ENCODE data around the gene ROPN1L. TPM values are rescaled to one million over a fixed set of nuclear protein-coding genes. Genes with fewer than 3 reads are reported as not detected.

Gene ROPN1L
- total RNA-seq, 1 donor from 2014 or later, result not detected

DNA sequence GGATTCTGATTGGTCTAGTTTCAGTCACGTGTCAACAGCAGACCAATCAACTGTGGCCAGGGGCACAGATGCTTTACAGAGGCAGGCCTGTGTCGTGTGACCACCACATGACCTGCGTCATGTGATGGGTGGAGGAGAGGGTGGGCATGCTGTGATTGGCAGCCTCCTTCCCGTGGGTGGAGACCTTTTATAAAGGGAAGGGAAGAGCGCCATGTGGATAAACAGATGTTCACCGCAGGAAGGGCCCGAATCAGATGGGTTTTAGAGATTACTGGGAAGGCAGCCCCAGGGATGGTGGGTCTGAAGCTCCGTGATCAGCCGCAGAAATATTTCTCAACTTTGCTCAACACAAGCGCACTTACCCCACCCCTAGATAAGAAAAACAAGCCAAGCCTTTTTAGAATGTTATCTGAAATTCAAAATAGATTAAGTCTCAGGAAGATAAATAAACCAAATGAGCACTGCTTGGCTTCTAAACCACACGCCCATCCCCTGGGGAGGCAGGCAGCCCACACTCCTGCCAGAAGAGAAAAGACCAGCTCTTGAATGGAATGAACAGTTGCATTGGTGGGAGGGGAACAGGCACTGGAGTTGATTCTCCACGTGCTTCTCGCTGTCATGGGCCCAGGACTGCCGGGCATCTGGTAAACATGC is 43.6 kb downstream of the ROPN1L start:
- no peak for DNase-seq (ENCODE audit: low spot score)
- no peaks in the 10 kb centered on the region for H3K9me3 Mint-ChIP-seq
- Histone ChIP-seq H3F3A (ENCODE audit: low read depth) (peaks cover 11% of the 10 kb centered on the region), H3K4me3 (no peak overlapping the region), H3K4me2 (no peak overlapping the region), H3K9ac (no peak overlapping the region), H3K27me3 (no peaks in the 10 kb centered on the region), H3K79me2 (ENCODE audit: low read depth) (no peaks in the 10 kb centered on the region), H3K4me1 (no peaks in the 10 kb centered on the region), H3K36me3 (no peaks in the 10 kb centered on the region), H4K20me1 (ENCODE audit: low read depth) (no peaks in the 10 kb centered on the region), H2AFZ (replicated peaks) (peak overlapping the region; percentile 24), H3K27ac (no peak overlapping the region), H3K9me3 (ENCODE audit: low read depth) (no peaks in the 10 kb centered on the region)
- peaks cover 23% of the 10 kb centered on the region for H3K4me1 Mint-ChIP-seq
- H3K27me3 Mint-ChIP-seq (ENCODE audit: insufficient read depth, low read depth), result peaks cover 14% of the 10 kb centered on the region
- TF ChIP-seq, protein P1, sequence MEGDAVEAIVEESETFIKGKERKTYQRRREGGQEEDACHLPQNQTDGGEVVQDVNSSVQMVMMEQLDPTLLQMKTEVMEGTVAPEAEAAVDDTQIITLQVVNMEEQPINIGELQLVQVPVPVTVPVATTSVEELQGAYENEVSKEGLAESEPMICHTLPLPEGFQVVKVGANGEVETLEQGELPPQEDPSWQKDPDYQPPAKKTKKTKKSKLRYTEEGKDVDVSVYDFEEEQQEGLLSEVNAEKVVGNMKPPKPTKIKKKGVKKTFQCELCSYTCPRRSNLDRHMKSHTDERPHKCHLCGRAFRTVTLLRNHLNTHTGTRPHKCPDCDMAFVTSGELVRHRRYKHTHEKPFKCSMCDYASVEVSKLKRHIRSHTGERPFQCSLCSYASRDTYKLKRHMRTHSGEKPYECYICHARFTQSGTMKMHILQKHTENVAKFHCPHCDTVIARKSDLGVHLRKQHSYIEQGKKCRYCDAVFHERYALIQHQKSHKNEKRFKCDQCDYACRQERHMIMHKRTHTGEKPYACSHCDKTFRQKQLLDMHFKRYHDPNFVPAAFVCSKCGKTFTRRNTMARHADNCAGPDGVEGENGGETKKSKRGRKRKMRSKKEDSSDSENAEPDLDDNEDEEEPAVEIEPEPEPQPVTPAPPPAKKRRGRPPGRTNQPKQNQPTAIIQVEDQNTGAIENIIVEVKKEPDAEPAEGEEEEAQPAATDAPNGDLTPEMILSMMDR (IDR thresholded peaks at IDR 0.05), result no peak
- TF ChIP-seq EZH2 (IDR thresholded peaks at IDR 0.05) (no peak), EZH2phosphoT487 (IDR thresholded peaks at IDR 0.05) (no peak)
- H3K27ac Mint-ChIP-seq, result peak overlapping the region; percentile 74
- H3K36me3 Mint-ChIP-seq, result no peaks in the 10 kb centered on the region
- H3K4me3 Mint-ChIP-seq, result no peak overlapping the region

DNA sequence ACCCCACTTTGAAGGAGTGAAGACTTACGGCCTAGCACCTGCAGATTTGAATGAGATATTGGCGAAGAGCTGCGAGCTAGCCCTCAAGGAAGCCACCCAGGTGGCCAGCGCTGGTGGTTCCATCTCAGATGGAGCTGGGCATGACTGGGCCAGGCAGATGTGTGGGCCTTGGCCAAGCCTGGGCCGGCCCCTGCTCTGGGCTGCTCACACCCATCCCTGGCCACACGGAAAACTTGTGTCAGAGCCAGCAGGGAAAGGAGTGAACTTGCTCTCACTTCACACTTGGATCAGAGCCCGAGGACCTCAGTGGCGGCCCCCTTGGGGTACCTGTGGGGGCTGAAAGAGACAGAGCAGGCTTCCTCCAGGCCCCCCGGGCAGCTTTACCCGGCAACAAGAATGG is 44.2 kb downstream of the ROPN1L start:
- H3K36me3 Mint-ChIP-seq, result no peaks in the 10 kb centered on the region
- Histone ChIP-seq H3F3A (ENCODE audit: low read depth) (peaks cover 10% of the 10 kb centered on the region), H3K4me1 (no peaks in the 10 kb centered on the region), H3K9ac (no peak overlapping the region), H3K36me3 (no peaks in the 10 kb centered on the region), H3K27me3 (no peaks in the 10 kb centered on the region), H3K4me3 (no peak overlapping the region), H3K4me2 (no peak overlapping the region), H4K20me1 (ENCODE audit: low read depth) (no peaks in the 10 kb centered on the region), H3K9me3 (ENCODE audit: low read depth) (no peaks in the 10 kb centered on the region), H2AFZ (replicated peaks) (no peak overlapping the region), H3K27ac (no peak overlapping the region), H3K79me2 (ENCODE audit: low read depth) (no peaks in the 10 kb centered on the region)
- DNase-seq (ENCODE audit: low spot score), result no peak
- H3K27me3 Mint-ChIP-seq (ENCODE audit: insufficient read depth, low read depth), result peaks cover 14% of the 10 kb centered on the region
- no peak overlapping the region for H3K27ac Mint-ChIP-seq
- peaks cover 17% of the 10 kb centered on the region for H3K4me1 Mint-ChIP-seq
- no peak overlapping the region for H3K4me3 Mint-ChIP-seq
- no peaks in the 10 kb centered on the region for H3K9me3 Mint-ChIP-seq
- TF ChIP-seq, protein P1 (IDR thresholded peaks at IDR 0.05), result no peak
- TF ChIP-seq EZH2 (IDR thresholded peaks at IDR 0.05), result no peak
- no peak for TF ChIP-seq EZH2phosphoT487 (IDR thresholded peaks at IDR 0.05)

DNA sequence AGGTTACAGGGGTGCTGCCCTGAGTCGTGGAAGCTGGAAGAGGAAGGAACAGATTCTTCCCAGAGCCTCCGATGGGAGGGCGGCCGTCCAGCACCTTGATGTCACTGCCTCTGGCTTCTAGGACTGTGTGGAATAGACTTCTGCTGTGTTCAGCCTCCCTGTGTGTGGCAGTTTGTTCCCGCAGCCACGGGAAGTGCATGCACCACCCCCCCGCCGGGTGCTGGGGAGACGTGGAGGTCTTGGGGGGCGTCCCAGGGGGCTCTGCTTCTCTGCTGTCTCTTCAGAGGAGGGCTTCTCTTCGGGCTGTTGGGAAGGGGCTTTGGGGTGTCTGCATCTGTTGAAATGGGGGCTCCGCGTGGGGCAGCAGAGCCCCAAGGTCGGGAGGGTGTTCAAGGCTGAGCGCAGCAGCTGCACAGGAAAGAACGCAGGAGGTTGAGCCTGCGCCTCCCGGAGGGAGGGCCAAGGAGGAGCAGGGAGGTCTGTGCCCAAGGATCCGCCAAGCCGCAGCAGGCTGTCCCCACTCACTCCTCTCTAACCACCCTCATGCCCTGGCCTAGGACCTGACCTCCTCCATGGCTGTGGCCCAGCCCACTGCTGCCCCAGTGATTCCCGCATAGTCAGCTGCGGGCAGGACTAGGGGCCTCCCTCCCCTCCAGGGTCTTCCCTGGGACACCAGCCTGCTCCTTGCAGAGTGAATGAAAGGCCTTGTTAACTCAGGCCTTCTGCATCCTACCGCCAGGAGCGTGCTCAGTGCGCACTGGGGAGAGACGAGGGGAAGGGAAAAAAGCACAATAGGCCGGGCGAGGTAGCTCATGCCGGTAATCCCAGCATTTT is 45.0 kb downstream of the ROPN1L start:
- H3K27me3 ChIP-seq, result no peaks in the 10 kb centered on the region
- H3K36me3 ChIP-seq, result no peaks in the 10 kb centered on the region
- no peak overlapping the region for H3K9ac ChIP-seq
- no peaks in the 10 kb centered on the region for H3K79me2 ChIP-seq (ENCODE audit: low read depth)
- Mint-ChIP-seq H3K36me3 (no peaks in the 10 kb centered on the region), H3K9me3 (peaks cover under 1% of the 10 kb centered on the region), H3K4me3 (no peak overlapping the region), H3K27me3 (ENCODE audit: insufficient read depth, low read depth) (peaks cover 19% of the 10 kb centered on the region), H3K27ac (peak overlapping the region; percentile 72), H3K4me1 (peaks cover 15% of the 10 kb centered on the region)
- TF ChIP-seq EZH2 (IDR thresholded peaks at IDR 0.05) (no peak), EZH2phosphoT487 (IDR thresholded peaks at IDR 0.05) (no peak)
- TF ChIP-seq, protein P1 (IDR thresholded peaks at IDR 0.05), result no peak
- no peak overlapping the region for H3K27ac ChIP-seq
- no peak overlapping the region for H3K4me3 ChIP-seq
- no peak for DNase-seq (ENCODE audit: low spot score)
- H3K4me1 ChIP-seq, result no peaks in the 10 kb centered on the region
- no peaks in the 10 kb centered on the region for H3K9me3 ChIP-seq (ENCODE audit: low read depth)
- no peaks in the 10 kb centered on the region for H4K20me1 ChIP-seq (ENCODE audit: low read depth)
- no peak overlapping the region for H2AFZ ChIP-seq (replicated peaks)
- peaks cover 1% of the 10 kb centered on the region for H3F3A ChIP-seq (ENCODE audit: low read depth)
- H3K4me2 ChIP-seq, result no peak overlapping the region

All from neural progenitor cell (in vitro differentiated cells).